Raji (cell line): ENCODE measurements around the gene PDIA5.

ENCODE experiments used
- POLR2A ChIP-seq: IDR thresholded peaks from 2 replicates; pipeline ENCODE4 v1.6.1; 2011; ENCODE audit warnings: low read depth, low read length, control low read depth; ENCODE audit not compliant: insufficient read depth

PDIA5 gene

GRCh38 chr3:123126031-123126430, 59.2 kb downstream of the PDIA5 start:
- TF ChIP-seq POLR2A, result no peak

GRCh38 chr3:123126653-123127052, 59.8 kb downstream of the PDIA5 start:
- TF ChIP-seq POLR2A, result no peak

GRCh38 chr3:123129092-123129491, 62.3 kb downstream of the PDIA5 start:
- no peak for TF ChIP-seq POLR2A

GRCh38 chr3:123129532-123129931, 62.7 kb downstream of the PDIA5 start:
- TF ChIP-seq POLR2A, result no peak

GRCh38 chr3:123130079-123130750, 63.4 kb downstream of the PDIA5 start:
- TF ChIP-seq POLR2A, result no peak

GRCh38 chr3:123134671-123135070, 67.8 kb downstream of the PDIA5 start:
- TF ChIP-seq POLR2A, result no peak

GRCh38 chr3:123137001-123137400, 70.2 kb downstream of the PDIA5 start:
- TF ChIP-seq POLR2A, result no peak

- no peak for TF ChIP-seq POLR2A
Observed at GRCh38 chr3:123138839-123139444, 72.1 kb downstream of the PDIA5 start.

GRCh38 chr3:123139522-123139921, 72.7 kb downstream of the PDIA5 start:
- no peak for TF ChIP-seq POLR2A

- no peak for TF ChIP-seq POLR2A
Observed at GRCh38 chr3:123140550-123140949, 73.7 kb downstream of the PDIA5 start.

GRCh38 chr3:123141276-123141675, 74.5 kb downstream of the PDIA5 start:
- no peak for TF ChIP-seq POLR2A

GRCh38 chr3:123143669-123144411, 77.0 kb downstream of the PDIA5 start:
- no peak for TF ChIP-seq POLR2A

GRCh38 chr3:123147754-123148535, 81.1 kb downstream of the PDIA5 start:
- no peak for TF ChIP-seq POLR2A

- TF ChIP-seq POLR2A, result no peak
Observed at GRCh38 chr3:123148772-123149171, 81.9 kb downstream of the PDIA5 start.

- TF ChIP-seq POLR2A, result no peak
Observed at GRCh38 chr3:123149525-123149924, 82.7 kb downstream of the PDIA5 start.
